IMR-90 (cell line): Measurements from ENCODE around the gene PRKAB1. TPM values are rescaled to one million over a fixed set of nuclear protein-coding genes. Genes with fewer than 3 reads are reported as not detected.
A peak's percentile ranks its signal among the peaks of the same experiment; 100 is the strongest.

Experiments used
- ATAC-seq: fragments of 200-7000 bp; cut with Tn5 transposase; 2 replicates; pipeline ENCODE4 v1.9.1; 2020; ENCODE audit warnings: low read depth, mild to moderate bottlenecking, moderate library complexity
- BruUV-seq: library from RNA; stranded (reverse); fragments of 400-500 nt; replicated peaks from 2 replicates; lab custom pipeline; 2021; lab: Mats Ljungman, UMichigan
- CTCF ChIA-PET: fragments of 300-600 bp; formaldehyde crosslinking; extraction: SDS; loops from one replicate; lab custom pipeline; 2021; ENCODE audit warnings: antibody characterized with exemption; lab: Yijun Ruan, JAX
- POLR2A ChIA-PET: fragments of 300-600 bp; sonication (Branson Sonifier 250); formaldehyde crosslinking; loops from one replicate; lab custom pipeline; 2022; ENCODE audit warnings: antibody characterized with exemption; ENCODE audit not compliant: unreplicated experiment; lab: Charles Lee
- DNase-seq: peaks from one replicate; pipeline ENCODE4 v3.0.0; 2013
- H2AFZ ChIP-seq: replicated peaks from 2 replicates; pipeline ENCODE3; 2013; ENCODE audit warnings: low read length, mild to moderate bottlenecking; ENCODE audit not compliant: poor library complexity
- H2AK5ac ChIP-seq: 2 replicates; pipeline ENCODE4 v1.6.1; 2013; ENCODE audit warnings: low read depth, low read length, inconsistent platforms
- H2AK9ac ChIP-seq: replicated peaks from 2 replicates; pipeline ENCODE3; 2013; ENCODE audit warnings: mild to moderate bottlenecking, low read depth, low read length, moderate library complexity; ENCODE audit not compliant: poor library complexity
- H2BK120ac ChIP-seq: 2 replicates; pipeline ENCODE4 v1.6.1; 2013; ENCODE audit warnings: low read depth, low read length, inconsistent platforms
- H2BK15ac ChIP-seq: 3 replicates; pipeline ENCODE4 v1.6.1; 2013; ENCODE audit warnings: low read depth, low read length, inconsistent platforms
- H2BK20ac ChIP-seq: 2 replicates; pipeline ENCODE4 v1.6.1; 2013; ENCODE audit warnings: low read depth, mild to moderate bottlenecking, inconsistent platforms, low read length, moderate library complexity
- H2BK5ac ChIP-seq: 2 replicates; pipeline ENCODE4 v1.6.1; 2013; ENCODE audit warnings: mild to moderate bottlenecking, low read depth, low read length, inconsistent platforms; ENCODE audit not compliant: poor library complexity, severe bottlenecking
- H3K14ac ChIP-seq: replicated peaks from 2 replicates; pipeline ENCODE4 v1.6.1; 2013; ENCODE audit warnings: low read depth, low read length, inconsistent platforms
- H3K18ac ChIP-seq: 2 replicates; pipeline ENCODE4 v1.6.1; 2013; ENCODE audit warnings: low read depth, low read length, control low read depth
- H3K23ac ChIP-seq: 2 replicates; pipeline ENCODE4 v1.6.1; 2013; ENCODE audit warnings: low read depth, low read length, inconsistent platforms
- H3K27ac ChIP-seq: 2 replicates; pipeline ENCODE4 v1.5.1; 2013; ENCODE audit warnings: mild to moderate bottlenecking, control low read depth, low read length; ENCODE audit not compliant: insufficient read depth
- H3K27me3 ChIP-seq: 2 replicates; pipeline ENCODE4 v1.6.1; 2013; ENCODE audit warnings: low read length; ENCODE audit not compliant: control insufficient read depth, insufficient read depth
- H3K36me3 ChIP-seq: 2 replicates; pipeline ENCODE4 v1.6.1; 2013; ENCODE audit warnings: low read length, mixed read lengths; ENCODE audit not compliant: control insufficient read depth, insufficient read depth
- H3K4ac ChIP-seq: 2 replicates; pipeline ENCODE4 v1.6.1; 2013; ENCODE audit warnings: low read depth, low read length, inconsistent platforms
- H3K4me1 ChIP-seq: 2 replicates; pipeline ENCODE4 v1.6.1; 2013; ENCODE audit warnings: low read length, mixed read lengths; ENCODE audit not compliant: control insufficient read depth, insufficient read depth
- H3K4me2 ChIP-seq: 2 replicates; pipeline ENCODE4 v1.6.1; 2013; ENCODE audit warnings: low read depth, mild to moderate bottlenecking, control low read depth, low read length, moderate library complexity
- H3K4me3 ChIP-seq: 2 replicates; pipeline ENCODE4 v1.5.1; 2013; ENCODE audit warnings: low read depth, mild to moderate bottlenecking, control low read depth, low read length, moderate library complexity; ENCODE audit not compliant: insufficient read depth
- H3K56ac ChIP-seq: 2 replicates; pipeline ENCODE4 v1.6.1; 2013; ENCODE audit warnings: low read length, inconsistent platforms; ENCODE audit not compliant: insufficient read depth; ENCODE audit errors: extremely low read depth
- H3K79me1 ChIP-seq, 2 experiments: 2 replicates each; pipeline ENCODE4 v1.6.1; 2013; ENCODE audit warnings: low read length in 2 of 2, inconsistent platforms in 1 of 2, low read depth in 1 of 2
- H3K9ac ChIP-seq: 2 replicates; pipeline ENCODE4 v1.6.1; 2013; ENCODE audit warnings: low read depth, low read length, control low read depth
- H3K9me1 ChIP-seq: 2 replicates; pipeline ENCODE4 v1.6.1; 2013; ENCODE audit warnings: low read length, inconsistent platforms; ENCODE audit not compliant: insufficient read depth
- H3K9me3 ChIP-seq: 2 replicates; pipeline ENCODE4 v1.6.1; 2013; ENCODE audit warnings: low read length; ENCODE audit not compliant: control insufficient read depth, insufficient read depth
- H4K20me1 ChIP-seq: 2 replicates; pipeline ENCODE4 v1.6.1; 2013; ENCODE audit warnings: low read length, inconsistent platforms; ENCODE audit not compliant: insufficient read depth
- H4K5ac ChIP-seq: 2 replicates; pipeline ENCODE4 v1.6.1; 2013; ENCODE audit warnings: mild to moderate bottlenecking, low read depth, low read length, control low read depth
- H4K8ac ChIP-seq, 2 experiments: 2 replicates each; pipeline ENCODE4 v1.6.1; 2013; ENCODE audit warnings: low read depth in 2 of 2, low read length in 2 of 2, control low read depth in 1 of 2, inconsistent platforms in 1 of 2
- H4K91ac ChIP-seq: 2 replicates; pipeline ENCODE4 v1.6.1; 2013; ENCODE audit warnings: low read depth, low read length, inconsistent platforms; ENCODE audit not compliant: insufficient read depth
- CHD1 ChIP-seq: IDR thresholded peaks from 2 replicates; pipeline ENCODE4 v1.6.1; 2012; ENCODE audit warnings: low read depth, low read length, improper control_type of control experiment
- MAFK ChIP-seq: IDR thresholded peaks from 2 replicates; pipeline ENCODE4 v1.6.1; 2012; ENCODE audit warnings: low read depth, low read length, improper control_type of control experiment
- NFE2L2 ChIP-seq: fragments of 150-350 bp; IDR thresholded peaks from 2 replicates; pipeline ENCODE4 v1.6.1; 2016; ENCODE audit warnings: low read depth, mild to moderate bottlenecking, low read length
- SMC3 ChIP-seq: fragments of 150-350 bp; IDR thresholded peaks from 2 replicates; pipeline ENCODE4 v1.6.1; 2016; ENCODE audit warnings: low read depth, mild to moderate bottlenecking, antibody characterized with exemption, low read length, moderate library complexity
- WGBS, 2 experiments: methylation state at CpG; one replicate each; pipeline versions ENCODE4 v1.1.5 to v1.1.7; 2013; ENCODE audit warnings: missing lambda C conversion rate in 2 of 2; ENCODE audit not compliant: insufficient read length in 1 of 2; ENCODE audit errors: extremely low coverage in 2 of 2; 5-methylcytosine and 5-hydroxymethylcytosine counted together
- dilution Hi-C: fragments of 300-500 bp; cut with HindIII; formaldehyde crosslinking; loops from one replicate; pipeline ENCODE4 v1.14.3; 2018; ENCODE audit warnings: low sequenced_read_pairs; ENCODE audit not compliant: unreplicated experiment
- in situ Hi-C: fragments of 300-500 bp; cut with MboI; formaldehyde crosslinking; loops from 3 replicates; pipeline ENCODE4 v1.14.3; 2019; ENCODE audit warnings: low sequenced_read_pairs, inconsistent platforms, mixed read lengths
- intact Hi-C: fragments of 100-400 bp; cut with micrococcal nuclease; formaldehyde crosslinking; loops from 2 replicates; pipeline ENCODE4 v1.10.0; 2022
- polyA plus RNA-seq, 3 experiments: library from polyadenylated mRNA; depleted of rRNA; stranded (reverse); fragments of >200 nt; gene quantifications; 2 replicates each; pipeline ENCODE4 v1.2.3, GENCODE V29; 2012; ENCODE audit warnings: low replicate concordance in 1 of 3
- total RNA-seq: library from RNA; depleted of rRNA; stranded (reverse); fragments of >200 nt; gene quantifications from 2 replicates; pipeline ENCODE4 v1.2.3, GENCODE V29; 2012

The PRKAB1 gene
- total and polyA plus RNA-seq, 2 of the 4 experiments (the other 2 are of a cell fraction): 9.7 to 19.3 TPM

- no peaks in the 10 kb centered on the region for H4K20me1 ChIP-seq
- intact Hi-C loops (no loop called here), dilution Hi-C loops (no loop called here), in situ Hi-C loops (no loop called here)
- H3K27me3 ChIP-seq: no peaks in the 10 kb centered on the region
- H3K79me1 ChIP-seq: no peaks in the 10 kb centered on the region; a peak in 2 of 4 replicates
- H2BK120ac ChIP-seq: no peak overlapping the region
- peaks cover 11% of the 10 kb centered on the region for H3K36me3 ChIP-seq
- no peak overlapping the region for H2AK5ac ChIP-seq
- no peak overlapping the region for H2BK15ac ChIP-seq
- H3K14ac ChIP-seq: no peak overlapping the region
- H2BK20ac ChIP-seq: no peak overlapping the region
- no peak overlapping the region for H2AFZ ChIP-seq
- no peak overlapping the region for H4K5ac ChIP-seq
- TF ChIP-seq NFE2L2: 0 out of 2 replicates have a peak, but pooled peaks have one; percentile 2
- no peak for TF ChIP-seq SMC3
- TF ChIP-seq MAFK: peak; percentile 87
- no peak for TF ChIP-seq CHD1
- DNase-seq (no peak), ATAC-seq (no peak)
- no peak overlapping the region for H3K56ac ChIP-seq
- no peak overlapping the region for H3K4me3 ChIP-seq
- no peak overlapping the region for H3K4me2 ChIP-seq
- H4K8ac ChIP-seq: no peak overlapping the region
- H4K91ac ChIP-seq: no peak overlapping the region
- H3K9me1 ChIP-seq: no peaks in the 10 kb centered on the region
- H2BK5ac ChIP-seq: no peak overlapping the region
- POLR2A ChIA-PET: no interaction called here
- H3K18ac ChIP-seq: no peak overlapping the region
- no peak overlapping the region for H2AK9ac ChIP-seq
- no TSS peak for BruUV-seq
- CTCF ChIA-PET: no interaction called here
- no peaks in the 10 kb centered on the region for H3K9me3 ChIP-seq
- peaks cover 3% of the 10 kb centered on the region for H3K4me1 ChIP-seq
- no peak overlapping the region for H3K23ac ChIP-seq
- no peak overlapping the region for H3K27ac ChIP-seq
- H3K9ac ChIP-seq: no peak overlapping the region
- no peak overlapping the region for H3K4ac ChIP-seq
- WGBS, 2 experiments: 100% methylated on average over 3 of the region's 11 CpGs; no CpG with 5 or more reads in 1 of the 2 experiments
These were observed 44.8 kb downstream of the PRKAB1 start for GRCh38 chr12:119712721-119713120.
